HUES6 (cell line): ENCODE measurements around the gene MFAP3L.

ENCODE experiments used
- H3K27ac ChIP-seq: 2 replicates; pipeline ENCODE4 v1.7.0; 2013; ENCODE audit warnings: low read depth, mild to moderate bottlenecking, low read length, inconsistent platforms
- H3K27me3 ChIP-seq: 2 replicates; pipeline ENCODE4 v1.6.1; 2013; ENCODE audit warnings: low read length; ENCODE audit not compliant: control insufficient read depth, insufficient read depth
- H3K36me3 ChIP-seq: 2 replicates; pipeline ENCODE4 v1.6.1; 2013; ENCODE audit warnings: low read length; ENCODE audit not compliant: control insufficient read depth, insufficient read depth
- H3K4me1 ChIP-seq: 2 replicates; pipeline ENCODE4 v1.6.1; 2013; ENCODE audit warnings: low read length; ENCODE audit not compliant: control insufficient read depth, insufficient read depth
- H3K4me3 ChIP-seq: 2 replicates; pipeline ENCODE4 v1.5.1; 2013; ENCODE audit warnings: low read depth, low read length
- H3K9ac ChIP-seq: one replicate; pipeline ENCODE4 v1.6.1; 2013; ENCODE audit warnings: mild to moderate bottlenecking, low read length
- H3K9me3 ChIP-seq: 2 replicates; pipeline ENCODE4 v1.6.1; 2013; ENCODE audit warnings: low read depth, low read length; ENCODE audit not compliant: control insufficient read depth, insufficient read depth

Gene MFAP3L

DNA sequence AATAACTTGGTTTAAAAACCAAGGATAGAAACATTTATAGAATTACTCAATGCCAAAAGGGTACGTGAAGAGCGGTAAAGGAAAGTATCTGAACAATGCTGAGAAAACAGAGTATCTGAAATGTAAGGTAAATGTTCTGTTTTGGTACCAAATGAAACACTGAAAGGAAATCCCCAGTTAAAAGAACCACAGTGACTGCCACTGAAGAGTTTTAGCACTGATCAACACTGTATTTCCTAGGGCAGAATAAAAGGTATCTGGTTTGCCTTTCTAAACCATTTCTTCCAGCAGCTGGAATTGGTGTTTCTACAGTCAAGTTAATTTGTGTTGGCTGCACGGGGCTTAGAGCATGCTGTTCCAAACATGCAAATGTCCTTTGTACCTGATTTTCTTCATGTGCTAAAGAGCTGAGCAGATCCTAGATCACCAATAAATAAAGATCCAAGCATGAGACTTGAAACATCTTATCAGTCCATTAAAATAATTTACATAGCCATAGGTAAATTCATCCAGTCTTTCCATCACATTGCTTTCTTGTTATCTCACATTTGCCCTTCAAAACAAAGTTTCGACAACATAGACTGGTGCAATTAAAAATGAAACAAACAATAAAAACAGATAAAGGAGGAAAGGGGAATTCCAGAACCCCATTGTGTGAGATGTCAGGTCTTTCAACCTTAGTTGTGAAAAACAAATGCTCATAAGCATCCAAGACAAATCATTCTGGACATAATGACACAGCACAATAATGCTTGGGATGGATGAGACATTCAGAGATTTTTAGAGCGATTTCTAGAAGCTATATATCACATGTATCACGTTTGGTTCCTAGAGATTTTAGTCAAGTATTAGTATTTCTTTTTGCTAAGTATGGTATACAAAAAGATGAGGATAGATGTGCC, 38.6 kb downstream of the MFAP3L start:
- no peak overlapping the region for H3K9ac ChIP-seq
- H3K36me3 ChIP-seq, result peaks cover 15% of the 10 kb centered on the region; the same call in 1 of the 2 replicates
- H3K27ac ChIP-seq, result no peak overlapping the region

DNA sequence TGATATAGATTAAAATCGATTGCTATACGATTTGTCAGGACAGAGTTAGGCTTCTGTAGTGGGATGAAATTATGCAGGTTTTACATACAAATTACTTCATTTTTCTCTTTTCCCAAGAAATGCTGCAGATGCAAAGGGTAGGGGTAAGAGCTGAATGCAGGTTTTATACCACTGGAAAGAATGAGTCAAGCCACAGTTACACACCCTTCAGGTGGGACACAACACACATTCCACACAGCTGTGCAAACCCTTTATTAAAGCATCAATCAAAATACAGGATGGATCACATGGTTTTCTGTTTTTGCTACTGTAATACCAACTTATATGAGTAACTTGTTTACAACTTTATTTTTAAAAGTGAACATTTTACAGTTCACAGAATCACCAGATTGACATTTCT, 39.8 kb downstream of the MFAP3L start:
- no peak overlapping the region for H3K4me3 ChIP-seq
- H3K27me3 ChIP-seq, result no peaks in the 10 kb centered on the region
- peaks cover 12% of the 10 kb centered on the region for H3K4me1 ChIP-seq
- no peak overlapping the region for H3K27ac ChIP-seq
- peaks cover 4% of the 10 kb centered on the region; the same call in 1 of the 2 replicates for H3K36me3 ChIP-seq
- no peak overlapping the region for H3K9ac ChIP-seq
- no peaks in the 10 kb centered on the region for H3K9me3 ChIP-seq

More for the DNA sequence above, 38.6 kb downstream of the MFAP3L start:
- H3K9me3 ChIP-seq, result no peaks in the 10 kb centered on the region
- no peaks in the 10 kb centered on the region for H3K27me3 ChIP-seq
- H3K4me1 ChIP-seq, result peaks cover 12% of the 10 kb centered on the region
- no peak overlapping the region for H3K4me3 ChIP-seq

- H3K36me3 ChIP-seq, result no peaks in the 10 kb centered on the region
- no peak overlapping the region for H3K9ac ChIP-seq
- H3K27ac ChIP-seq, result no peak overlapping the region
- H3K9me3 ChIP-seq, result no peaks in the 10 kb centered on the region
- no peaks in the 10 kb centered on the region for H3K27me3 ChIP-seq
- no peak overlapping the region for H3K4me3 ChIP-seq
- peaks cover 12% of the 10 kb centered on the region for H3K4me1 ChIP-seq
Observed at GRCh38 chr4:169985881-169986280, 40.3 kb downstream of the MFAP3L start.

- Histone ChIP-seq H3K4me3 (no peak overlapping the region), H3K4me1 (peaks cover 12% of the 10 kb centered on the region), H3K36me3 (no peaks in the 10 kb centered on the region), H3K27me3 (no peaks in the 10 kb centered on the region), H3K27ac (no peak overlapping the region), H3K9ac (no peak overlapping the region), H3K9me3 (no peaks in the 10 kb centered on the region)
Observed at GRCh38 chr4:169984745-169985144, 41.5 kb downstream of the MFAP3L start.

DNA sequence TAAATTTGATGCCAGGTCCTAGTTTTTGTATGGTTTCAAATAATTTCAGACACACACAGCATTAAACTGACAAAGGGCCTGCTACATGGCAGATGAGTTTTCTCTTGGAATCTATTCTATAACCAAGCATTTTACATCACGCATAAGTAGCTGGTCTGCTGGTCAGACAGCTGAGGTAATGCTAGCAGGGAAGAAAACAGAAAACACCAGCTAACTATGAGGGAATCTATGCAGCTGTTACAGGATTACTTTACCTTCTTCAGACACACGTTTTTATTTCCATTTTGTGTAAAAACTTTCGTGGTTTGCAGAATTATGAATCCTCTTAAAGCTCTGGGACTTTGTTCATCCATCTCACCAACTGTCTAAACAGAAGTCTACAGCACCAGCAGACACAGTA, 42.0 kb downstream of the MFAP3L start:
- Histone ChIP-seq H3K36me3 (no peaks in the 10 kb centered on the region), H3K27me3 (no peaks in the 10 kb centered on the region), H3K9ac (no peak overlapping the region), H3K4me1 (peaks cover 12% of the 10 kb centered on the region), H3K9me3 (no peaks in the 10 kb centered on the region), H3K27ac (no peak overlapping the region), H3K4me3 (no peak overlapping the region)

DNA sequence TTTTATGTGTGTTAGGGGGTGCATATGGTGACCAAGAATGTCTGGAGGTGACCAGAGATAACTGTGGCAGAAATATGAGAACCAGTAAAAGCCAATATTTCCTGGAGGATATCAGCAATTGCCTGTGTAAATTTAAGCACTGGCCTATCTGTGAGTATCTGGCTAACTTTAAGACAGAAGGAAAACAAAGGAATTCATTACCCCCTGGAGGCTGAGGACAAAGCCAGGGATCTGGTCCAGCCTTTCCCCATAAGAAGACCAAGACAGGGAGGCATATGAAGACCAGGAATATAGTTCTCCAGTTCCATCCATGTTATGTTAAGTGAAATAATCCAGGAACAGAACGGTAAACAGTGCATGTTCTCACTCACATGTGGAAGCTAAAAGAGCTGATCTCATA, 49.2 kb downstream of the MFAP3L start:
- H3K4me1 ChIP-seq, result peaks cover 17% of the 10 kb centered on the region
- H3K9ac ChIP-seq, result no peak overlapping the region
- H3K9me3 ChIP-seq, result no peaks in the 10 kb centered on the region
- no peak overlapping the region for H3K4me3 ChIP-seq
- no peaks in the 10 kb centered on the region for H3K27me3 ChIP-seq
- no peak overlapping the region for H3K27ac ChIP-seq
- no peaks in the 10 kb centered on the region for H3K36me3 ChIP-seq

GRCh38 chr4:169975838-169976796, 50.1 kb downstream of the MFAP3L start:
- Histone ChIP-seq H3K9ac (no peak overlapping the region), H3K36me3 (no peaks in the 10 kb centered on the region), H3K27ac (no peak overlapping the region), H3K9me3 (no peaks in the 10 kb centered on the region), H3K27me3 (no peaks in the 10 kb centered on the region), H3K4me1 (peaks cover 17% of the 10 kb centered on the region), H3K4me3 (no peak overlapping the region)

DNA sequence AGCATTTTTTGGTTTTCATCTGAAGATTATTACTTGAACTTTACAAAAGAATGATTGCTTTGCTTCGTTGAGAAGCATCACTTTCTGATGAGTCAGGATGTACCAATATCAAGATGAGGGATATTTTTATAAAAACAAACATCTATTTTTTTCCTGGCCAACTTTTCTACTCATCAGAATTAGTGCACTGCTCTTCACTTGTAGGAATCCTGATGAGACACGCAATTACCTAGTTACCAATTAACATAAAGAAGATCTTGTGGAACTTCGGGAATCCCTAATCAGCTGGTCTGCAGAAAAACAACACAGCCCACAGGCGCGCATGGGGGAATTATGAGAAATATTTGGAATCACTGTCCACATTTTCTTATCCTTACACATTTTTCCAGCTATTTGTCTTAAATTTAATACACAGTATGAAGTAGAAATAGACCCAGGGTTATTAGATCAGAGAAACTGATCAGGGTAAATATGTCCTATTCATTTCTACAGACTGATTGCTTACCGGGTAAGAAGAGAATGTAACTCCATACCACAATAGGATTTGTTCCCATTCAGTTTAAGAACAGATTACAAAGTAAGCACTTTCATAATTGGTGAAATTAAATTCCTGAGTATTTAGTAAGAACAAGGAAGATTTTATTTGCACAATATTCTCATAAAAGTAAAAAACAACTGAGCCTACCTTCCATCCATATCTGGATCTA, 50.9 kb downstream of the MFAP3L start:
- H3K9ac ChIP-seq, result no peak overlapping the region
- no peak overlapping the region for H3K4me3 ChIP-seq
- H3K27me3 ChIP-seq, result no peaks in the 10 kb centered on the region
- H3K36me3 ChIP-seq, result no peaks in the 10 kb centered on the region
- H3K9me3 ChIP-seq, result no peaks in the 10 kb centered on the region
- H3K27ac ChIP-seq, result no peak overlapping the region
- H3K4me1 ChIP-seq, result peaks cover 18% of the 10 kb centered on the region

- H3K36me3 ChIP-seq, result no peaks in the 10 kb centered on the region
- H3K27ac ChIP-seq, result no peak overlapping the region
Observed at GRCh38 chr4:169971456-169972015, 54.7 kb downstream of the MFAP3L start.

DNA sequence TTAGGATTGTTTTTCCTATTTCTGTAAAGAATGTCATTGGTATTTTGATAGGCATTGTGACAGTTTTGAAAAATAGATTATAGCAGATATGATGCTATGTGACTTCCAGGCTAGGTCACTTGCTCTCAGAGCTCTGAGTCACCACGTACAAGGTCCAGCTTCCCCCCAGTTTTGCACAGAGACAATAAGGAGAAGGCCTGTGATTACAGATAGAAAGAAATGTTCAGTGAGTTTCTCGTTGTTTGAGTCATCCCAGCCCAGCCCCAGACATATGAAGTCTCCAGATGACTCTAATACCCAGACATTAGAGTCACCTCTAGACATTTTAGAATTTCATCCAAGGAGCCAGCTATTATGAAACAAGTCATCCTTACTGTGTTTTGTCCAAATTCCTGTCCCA, 57.2 kb downstream of the MFAP3L start:
- Histone ChIP-seq H3K4me3 (no peak overlapping the region), H3K27ac (no peak overlapping the region), H3K4me1 (peaks cover 11% of the 10 kb centered on the region; the same call in 1 of the 2 replicates), H3K27me3 (no peaks in the 10 kb centered on the region), H3K36me3 (no peaks in the 10 kb centered on the region), H3K9me3 (no peaks in the 10 kb centered on the region), H3K9ac (no peak overlapping the region)

More at GRCh38 chr4:169971456-169972015, 54.7 kb downstream of the MFAP3L start:
- Histone ChIP-seq H3K27me3 (no peaks in the 10 kb centered on the region), H3K4me3 (no peak overlapping the region), H3K9me3 (no peaks in the 10 kb centered on the region), H3K4me1 (peaks cover 21% of the 10 kb centered on the region), H3K9ac (no peak overlapping the region)
